SKM-1 treated with dmso at 0.1 percent for 144 hours (cell line): Measurements from ENCODE around the gene TLR8.
A peak's percentile ranks its signal among the peaks of the same experiment; 100 is the strongest.
"Not testable (repeated sequence)": the region's sequence is repeated elsewhere in the genome, so short reads cannot be mapped to it uniquely, and the experiment has no call there.

Experiments
- DNase-seq: peaks from one replicate; lab custom pipeline; 2025; ENCODE audit not compliant: unreplicated experiment; lab: John Stamatoyannopoulos, UW

Gene TLR8

GRCh38 chrX:12946406-12946805 lies 40.0 kb downstream of the TLR8 start:
- no peak for DNase-seq

DNA sequence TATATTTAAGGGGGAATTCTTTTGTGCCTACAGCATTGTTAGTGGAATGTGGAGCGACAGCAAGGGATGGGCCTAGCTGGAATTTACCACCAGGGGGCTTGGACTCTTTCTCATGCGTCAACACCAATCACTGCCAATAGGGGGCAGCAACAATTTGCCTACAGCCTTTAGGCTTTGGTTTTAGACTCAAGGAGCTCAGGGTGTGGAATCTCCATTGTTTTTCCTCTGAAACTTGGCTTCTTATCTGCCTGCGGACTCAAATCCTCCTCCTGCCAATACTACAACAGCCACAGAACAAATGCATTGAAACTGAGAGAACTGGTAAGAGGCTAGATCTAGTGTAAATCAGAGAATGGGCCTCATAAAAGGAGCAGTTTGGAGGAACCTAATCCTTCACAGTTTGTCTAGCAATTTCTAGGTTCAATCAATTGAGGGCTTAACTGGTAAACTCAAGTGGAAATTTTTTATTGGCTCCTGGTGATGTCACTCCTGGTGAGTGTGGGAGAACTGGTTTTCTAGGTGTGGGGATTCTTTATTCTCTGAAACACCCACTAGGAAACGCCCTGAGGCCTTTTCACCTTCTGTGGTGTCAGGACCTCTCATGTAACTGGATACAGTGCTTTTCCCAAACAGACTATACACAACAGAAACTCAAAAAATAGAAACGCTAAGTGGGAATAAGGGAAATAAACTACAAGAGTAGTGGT lies 40.6 kb downstream of the TLR8 start:
- DNase-seq, result peak; percentile 45

DNA sequence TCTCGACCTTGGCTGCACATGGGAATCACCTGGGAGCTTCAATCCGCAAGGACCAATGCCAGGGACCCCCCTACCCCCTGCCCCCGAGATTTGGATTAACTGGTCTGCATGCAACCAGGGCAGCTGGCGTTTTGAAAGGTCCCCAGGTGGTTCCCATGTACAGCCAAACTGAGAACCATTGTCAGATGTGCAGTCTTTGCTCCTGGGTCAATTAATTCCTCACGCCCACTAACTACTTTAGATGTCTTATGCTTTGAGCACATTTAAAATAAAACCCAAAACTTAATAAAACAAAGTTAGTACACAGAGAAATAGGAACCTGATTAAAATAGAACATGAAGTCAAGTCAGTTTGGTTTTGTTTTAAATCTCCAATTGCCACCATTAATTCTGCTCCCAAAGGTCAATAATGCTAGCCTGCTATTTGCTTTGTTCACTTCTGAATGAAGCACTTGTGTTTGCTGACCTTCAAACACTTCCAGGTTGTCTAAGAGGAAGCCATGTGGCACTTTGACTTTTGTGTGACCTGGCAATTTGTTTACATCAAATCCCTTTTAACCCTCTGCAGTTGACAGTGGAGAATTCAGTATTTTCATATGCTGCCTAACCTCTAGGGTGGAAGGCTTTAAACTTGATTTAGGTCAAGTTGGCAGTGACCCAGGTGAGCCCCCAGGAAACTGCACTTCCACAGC lies 41.3 kb downstream of the TLR8 start:
- DNase-seq, result no peak

DNA sequence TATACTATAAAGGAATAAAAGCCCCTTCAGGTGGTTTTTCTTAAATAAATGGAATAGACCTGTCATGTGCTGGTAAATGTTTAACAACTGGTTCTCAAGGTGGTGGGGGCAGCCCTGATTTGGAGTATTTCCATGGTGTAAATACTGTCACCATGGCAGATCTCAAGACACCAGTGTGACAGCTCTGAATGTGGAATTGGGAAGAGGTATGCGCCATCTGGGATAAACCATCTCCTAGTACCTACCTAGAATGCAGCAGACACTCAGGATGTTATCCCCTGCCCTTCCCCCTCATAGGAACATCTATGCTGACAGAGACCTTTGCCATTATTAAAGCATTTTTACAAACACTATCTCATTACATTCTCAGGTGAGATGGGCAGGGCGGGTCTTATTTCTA lies 42.1 kb downstream of the TLR8 start:
- no peak for DNase-seq

DNA sequence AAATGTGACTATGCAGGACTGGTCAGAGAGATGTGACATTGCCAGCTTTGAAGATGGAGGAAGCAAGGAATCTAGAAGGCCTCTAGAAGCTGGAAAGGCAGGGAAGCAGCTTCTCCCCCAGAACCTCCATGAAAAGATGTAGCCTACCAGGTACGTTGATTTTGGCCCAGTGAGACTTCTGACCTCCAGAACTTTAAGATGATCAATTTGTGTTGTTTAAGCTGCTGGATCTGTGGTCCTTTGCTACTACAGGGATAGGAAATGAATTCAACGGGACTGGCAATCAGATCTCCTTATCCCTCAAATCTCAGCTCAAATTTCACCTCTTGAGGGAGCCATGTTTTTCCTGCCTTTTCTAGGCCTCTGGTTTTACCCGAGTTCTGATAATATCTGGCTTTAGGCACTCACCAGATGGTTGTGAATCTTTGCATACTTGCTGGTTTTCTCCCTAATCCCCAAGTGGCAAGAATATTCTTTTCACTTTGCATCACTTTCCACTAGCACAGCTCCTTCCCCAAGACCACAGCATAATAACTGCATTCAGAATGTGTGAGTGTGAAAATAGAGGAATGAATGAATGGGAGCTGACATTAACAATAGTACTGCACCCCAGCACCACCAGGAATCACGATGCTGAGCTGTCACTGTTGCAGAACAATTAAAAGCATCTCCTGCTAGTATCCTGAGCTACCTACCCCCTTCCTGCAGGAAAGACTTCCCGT lies 42.9 kb downstream of the TLR8 start:
- DNase-seq, result no peak

DNA sequence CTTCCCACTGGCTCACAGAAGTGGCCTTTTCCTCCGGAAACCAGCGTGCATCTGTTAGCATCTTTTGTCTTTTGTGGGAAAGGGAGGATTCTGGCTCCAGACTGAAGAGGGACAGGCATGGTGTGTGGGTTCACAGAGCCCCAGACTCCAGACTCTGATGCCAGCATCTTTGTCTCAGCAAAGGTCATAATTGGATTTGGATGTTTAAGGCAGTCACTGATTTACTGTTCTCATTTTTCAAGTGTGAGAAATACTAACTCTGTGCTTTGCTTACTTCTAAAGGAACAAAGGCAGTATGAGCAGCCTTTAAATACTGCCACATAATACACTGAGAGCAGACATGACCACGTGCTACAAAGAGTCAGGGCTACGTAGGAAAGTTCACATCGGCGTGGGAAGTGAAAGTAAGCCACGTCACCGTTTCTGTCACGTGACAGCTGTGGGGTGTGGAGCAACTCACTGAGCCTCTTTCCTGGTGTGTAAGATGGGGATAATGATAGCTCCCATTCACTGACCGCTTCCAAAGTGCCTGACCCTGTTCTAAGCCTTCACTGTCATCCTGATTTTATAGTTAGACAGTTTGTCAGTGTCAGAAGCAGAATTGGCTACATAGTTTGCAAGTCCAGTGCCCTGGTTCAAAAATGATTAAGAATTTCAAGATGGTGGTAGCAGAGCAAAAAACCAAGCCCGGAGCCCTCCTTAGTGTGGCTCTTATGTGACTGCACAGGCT lies 43.7 kb downstream of the TLR8 start:
- peak; percentile 40 for DNase-seq

GRCh38 chrX:12950851-12951594 lies 44.6 kb downstream of the TLR8 start:
- peak; percentile 26 for DNase-seq

GRCh38 chrX:12951595-12951975 lies 45.2 kb downstream of the TLR8 start:
- DNase-seq, result no peak

DNA sequence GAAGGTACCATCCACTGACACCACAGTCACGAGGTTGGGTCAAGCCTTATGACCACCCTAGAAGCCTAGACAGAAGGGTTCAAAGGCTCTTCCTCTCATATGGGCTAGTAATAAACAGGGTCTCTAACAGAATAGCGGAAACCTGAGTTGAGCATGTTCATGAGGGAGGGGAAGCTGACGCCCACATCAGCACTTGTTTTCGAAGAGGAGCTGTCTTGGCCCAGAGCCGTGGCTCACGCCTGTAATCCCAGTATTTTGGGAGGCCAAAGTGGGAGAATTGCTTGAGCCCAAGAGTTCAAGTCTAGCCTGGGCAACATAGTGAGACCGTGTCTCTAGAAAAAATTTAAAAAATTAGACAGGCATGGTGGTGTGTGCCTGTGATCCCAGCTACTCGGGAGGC lies 47.0 kb downstream of the TLR8 start:
- no peak for DNase-seq

GRCh38 chrX:12954376-12954775 lies 48.0 kb downstream of the TLR8 start:
- no peak for DNase-seq

GRCh38 chrX:12954981-12955380 lies 48.6 kb downstream of the TLR8 start:
- DNase-seq, result peak; percentile 49

DNA sequence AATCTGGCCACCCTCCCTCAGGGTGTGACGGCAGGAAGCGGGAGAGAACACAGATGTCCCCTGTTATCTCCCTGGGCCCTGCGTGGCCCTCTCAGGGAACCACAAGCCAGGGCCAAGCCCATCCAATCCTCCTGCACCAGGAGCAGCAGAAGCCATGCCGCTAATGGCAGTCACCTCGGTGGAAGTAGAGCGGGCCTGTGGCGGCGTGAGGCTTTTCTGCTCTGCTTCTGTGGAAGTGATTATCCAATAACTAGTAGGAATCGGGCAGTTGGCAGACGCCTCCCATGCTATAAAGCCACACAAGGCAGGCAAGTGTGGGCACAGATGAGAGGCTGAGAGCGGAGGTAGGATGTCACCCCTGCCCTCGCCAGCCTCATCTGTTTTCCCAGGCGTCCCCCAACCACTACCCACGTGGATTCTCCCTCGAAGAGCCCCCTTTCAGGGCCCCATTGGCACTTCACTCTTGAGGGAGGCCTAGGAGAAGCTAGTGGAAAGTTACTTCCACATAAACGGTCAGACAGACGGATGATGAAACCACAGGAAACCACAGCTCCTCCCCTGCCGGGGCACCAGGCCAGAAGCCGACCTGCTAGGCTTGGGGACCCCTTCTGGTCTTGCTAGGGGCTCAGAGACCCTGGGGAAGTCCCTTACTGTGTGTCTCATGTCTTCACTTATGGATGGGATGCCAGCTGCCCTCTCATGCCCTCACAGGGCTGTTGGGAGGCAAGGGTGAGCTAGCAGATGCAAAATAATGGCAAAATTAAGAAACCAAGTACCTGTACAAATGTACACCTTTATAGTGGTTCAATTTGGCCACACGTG lies 49.7 kb downstream of the TLR8 start:
- peak; percentile 82 for DNase-seq

DNA sequence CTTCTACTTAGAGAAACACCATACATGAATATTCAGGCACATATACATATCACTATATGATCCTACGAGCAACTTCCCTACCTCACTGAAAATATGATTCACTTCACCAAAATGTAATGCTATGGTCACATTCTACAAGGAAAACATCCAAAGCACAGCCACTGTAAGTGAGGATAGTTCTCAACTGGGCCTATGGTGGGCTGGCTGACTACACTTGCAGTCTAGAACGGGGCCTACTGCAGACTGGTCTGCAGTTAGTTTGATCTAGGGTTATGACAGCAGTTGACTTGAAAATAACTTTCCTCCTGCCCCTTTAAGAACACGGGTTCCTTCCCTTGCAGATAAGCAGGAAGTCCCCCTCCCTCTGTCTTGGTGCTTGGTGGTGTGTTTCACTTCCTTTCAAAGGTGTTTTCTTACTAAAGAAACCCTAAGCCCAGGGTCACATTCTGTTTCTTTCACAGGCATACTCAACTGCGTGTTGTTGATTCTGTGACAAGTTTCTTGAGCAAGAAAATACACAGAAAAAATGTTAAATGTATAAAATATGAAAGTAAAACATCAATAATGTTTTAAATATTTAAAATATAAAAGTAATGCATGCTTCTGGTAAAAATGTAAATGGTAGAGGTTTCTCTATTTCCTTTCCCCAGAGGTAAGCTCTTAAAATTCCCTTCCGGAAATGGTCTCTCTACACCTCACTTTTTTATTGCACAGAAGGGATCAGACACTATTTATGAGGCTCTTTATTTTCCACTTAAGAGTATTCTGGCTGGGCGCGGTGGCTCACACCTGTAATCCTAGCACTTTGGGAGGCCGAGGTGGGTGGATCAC lies 50.5 kb downstream of the TLR8 start:
- peak; percentile 62 for DNase-seq

DNA sequence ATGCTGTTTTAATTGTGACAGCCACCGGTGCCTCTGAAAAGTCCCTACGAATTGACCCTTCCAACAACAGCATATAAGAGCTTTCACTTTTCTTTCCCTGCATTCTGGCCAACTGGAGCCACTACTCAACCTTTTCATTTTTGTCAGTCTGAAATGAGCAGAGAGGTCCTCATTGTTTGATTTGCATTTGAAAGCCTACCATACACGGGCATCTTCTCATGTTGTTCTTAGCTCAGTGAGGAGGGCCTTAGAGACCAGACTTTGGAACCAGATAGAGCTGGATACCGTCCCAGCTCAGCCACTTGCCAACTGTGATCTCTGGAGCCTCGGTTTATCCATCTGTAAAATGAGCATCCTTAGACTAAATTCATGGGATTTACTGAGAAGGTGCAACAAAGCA lies 51.6 kb downstream of the TLR8 start:
- DNase-seq, result no peak

DNA sequence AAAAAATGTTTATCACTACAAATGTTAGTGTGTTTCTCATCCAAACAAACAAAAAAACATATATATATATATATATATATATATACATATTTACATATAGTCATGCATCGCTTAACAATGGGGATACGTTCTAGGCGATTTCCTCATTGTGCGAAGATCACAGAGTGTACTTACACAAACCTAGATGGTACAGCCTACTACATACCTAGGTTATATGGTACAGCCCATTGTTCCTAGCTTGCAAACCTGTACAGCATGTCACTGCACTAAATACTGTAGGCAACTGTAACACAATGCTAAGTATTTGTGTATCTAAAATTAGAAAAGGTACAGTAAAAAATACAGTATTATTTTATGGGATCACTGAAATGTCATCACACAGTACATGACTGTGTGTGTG lies 52.0 kb downstream of the TLR8 start:
- no peak for DNase-seq

DNA sequence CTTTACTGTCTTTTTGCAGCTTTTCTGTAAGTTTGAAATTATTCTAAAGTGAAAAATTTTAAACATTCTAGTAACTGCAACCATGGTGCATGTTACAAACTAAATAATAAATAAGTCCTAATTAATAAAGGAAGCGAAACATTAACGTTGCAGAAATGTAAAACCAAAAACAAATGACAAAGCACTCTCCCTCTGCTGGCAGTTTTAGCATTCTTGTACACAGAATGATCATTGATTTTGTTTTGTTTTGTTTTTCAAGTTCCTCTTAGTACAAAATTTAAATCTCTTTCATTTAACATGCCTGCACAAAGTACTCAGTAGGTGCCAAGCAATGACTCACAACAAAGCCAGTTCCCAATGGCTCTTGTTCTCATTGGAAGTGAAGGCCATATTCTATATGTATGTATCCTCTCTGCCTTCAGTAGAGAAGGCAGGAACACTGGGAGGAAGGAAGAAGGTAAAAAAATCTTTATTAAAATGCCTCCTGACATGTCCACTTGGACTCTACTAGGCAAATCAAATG lies 54.8 kb downstream of the TLR8 start:
- DNase-seq, result no peak

GRCh38 chrX:12962041-12962504 lies 55.7 kb downstream of the TLR8 start:
- DNase-seq, result no peak

- not testable (repeated sequence) for DNase-seq
Observed at GRCh38 chrX:12963210-12963850, 56.9 kb downstream of the TLR8 start.
